ENCODE results near the gene ADAP1.

ADAP1 gene

DNA sequence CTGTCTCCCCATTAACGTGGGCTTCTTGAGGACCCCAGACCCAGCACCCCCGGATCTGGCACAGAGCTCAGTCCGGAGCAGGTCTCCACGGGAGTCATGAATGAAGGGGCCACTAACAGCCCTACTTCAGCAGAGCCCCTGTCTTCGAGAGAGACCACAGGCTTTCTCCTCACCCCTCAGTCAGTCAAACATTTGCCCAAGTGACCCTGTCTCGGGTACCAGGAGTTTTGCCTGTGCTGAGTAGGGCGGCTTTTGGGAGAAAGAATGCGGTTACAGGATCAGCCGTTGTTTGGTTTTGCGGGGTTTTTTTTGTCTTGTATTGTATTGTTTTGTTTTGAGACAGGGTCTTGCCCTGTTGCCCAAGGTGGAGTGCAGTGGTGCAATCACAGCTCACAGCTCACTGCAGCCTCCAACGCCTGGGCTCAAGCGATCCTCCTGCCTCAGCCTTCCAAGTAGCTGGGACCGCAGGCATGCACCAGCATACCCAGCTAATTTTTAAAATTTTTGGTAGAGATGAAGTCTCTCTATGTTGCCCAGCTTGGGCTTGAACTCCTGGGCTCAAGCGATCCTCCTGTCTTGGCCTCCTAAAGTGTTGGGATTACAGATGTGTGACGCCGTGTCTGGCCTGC is 16.5 kb downstream of the ADAP1 start:
- TF ChIP-seq, protein P1, sequence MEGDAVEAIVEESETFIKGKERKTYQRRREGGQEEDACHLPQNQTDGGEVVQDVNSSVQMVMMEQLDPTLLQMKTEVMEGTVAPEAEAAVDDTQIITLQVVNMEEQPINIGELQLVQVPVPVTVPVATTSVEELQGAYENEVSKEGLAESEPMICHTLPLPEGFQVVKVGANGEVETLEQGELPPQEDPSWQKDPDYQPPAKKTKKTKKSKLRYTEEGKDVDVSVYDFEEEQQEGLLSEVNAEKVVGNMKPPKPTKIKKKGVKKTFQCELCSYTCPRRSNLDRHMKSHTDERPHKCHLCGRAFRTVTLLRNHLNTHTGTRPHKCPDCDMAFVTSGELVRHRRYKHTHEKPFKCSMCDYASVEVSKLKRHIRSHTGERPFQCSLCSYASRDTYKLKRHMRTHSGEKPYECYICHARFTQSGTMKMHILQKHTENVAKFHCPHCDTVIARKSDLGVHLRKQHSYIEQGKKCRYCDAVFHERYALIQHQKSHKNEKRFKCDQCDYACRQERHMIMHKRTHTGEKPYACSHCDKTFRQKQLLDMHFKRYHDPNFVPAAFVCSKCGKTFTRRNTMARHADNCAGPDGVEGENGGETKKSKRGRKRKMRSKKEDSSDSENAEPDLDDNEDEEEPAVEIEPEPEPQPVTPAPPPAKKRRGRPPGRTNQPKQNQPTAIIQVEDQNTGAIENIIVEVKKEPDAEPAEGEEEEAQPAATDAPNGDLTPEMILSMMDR (conservative IDR thresholded peaks at IDR 0.05), result no peak
- no peak overlapping the region for H3K27ac ChIP-seq

DNA sequence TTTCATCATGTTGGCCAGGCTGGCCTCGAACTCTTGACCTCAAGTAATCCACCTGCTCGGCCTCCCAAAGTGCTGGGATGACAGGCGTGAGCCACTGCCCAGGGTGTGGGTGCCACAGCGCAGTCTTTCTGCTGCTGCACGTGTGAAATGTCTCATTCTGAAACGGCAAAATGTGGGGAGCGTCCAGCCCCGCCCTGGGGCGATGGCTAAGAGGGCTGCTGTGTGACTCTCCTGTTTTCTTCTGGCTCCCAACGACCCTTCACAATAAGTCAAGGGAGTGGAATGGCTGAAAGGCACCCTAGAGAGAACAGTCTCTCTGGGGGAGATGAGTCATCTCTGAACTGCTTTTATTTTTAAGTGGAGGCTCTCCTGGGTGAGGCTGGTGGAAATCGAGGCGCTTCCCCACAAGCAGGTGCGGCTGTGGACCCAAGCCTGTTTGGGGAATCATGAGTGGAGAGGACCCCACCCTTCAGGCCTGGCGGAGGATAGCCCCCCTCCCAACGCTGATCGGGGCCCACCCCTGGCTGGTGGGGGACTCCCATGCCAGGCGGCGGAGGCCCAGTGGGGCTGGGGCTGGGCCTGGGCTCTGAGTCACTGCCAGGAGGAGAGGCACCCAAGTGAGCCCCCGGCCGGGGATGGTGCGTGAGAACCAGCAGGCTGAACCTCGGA is 18.0 kb downstream of the ADAP1 start:
- TF ChIP-seq, protein P1 (conservative IDR thresholded peaks at IDR 0.05), result no peak
- H3K27ac ChIP-seq, result no peak overlapping the region

DNA sequence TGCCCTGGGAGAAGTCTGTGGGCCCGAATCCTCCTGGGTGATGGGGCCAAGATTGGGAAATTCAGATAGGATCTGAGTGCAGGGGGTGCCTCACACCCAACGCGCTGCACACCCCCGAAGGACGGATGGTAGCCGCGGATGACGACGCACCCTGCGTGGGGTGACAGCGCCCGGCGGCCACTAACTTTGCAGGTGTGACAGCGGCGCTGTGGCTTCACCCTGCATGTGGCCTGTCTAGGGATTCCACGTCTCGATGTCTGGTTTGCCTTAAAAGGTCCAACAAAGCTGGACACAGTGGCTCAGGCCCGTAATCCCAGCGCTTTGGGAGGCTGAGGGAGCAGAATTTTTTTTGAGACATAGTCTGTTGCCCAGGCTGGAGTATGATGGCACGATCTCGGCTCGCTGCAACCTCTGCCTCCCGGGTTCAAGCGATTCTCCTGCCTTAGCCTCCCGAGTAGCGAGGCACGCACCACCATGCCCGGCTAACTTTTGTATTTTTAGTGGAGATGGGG is 18.6 kb downstream of the ADAP1 start:
- TF ChIP-seq, protein P1 (conservative IDR thresholded peaks at IDR 0.05), result no peak
- H3K27ac ChIP-seq, result no peak overlapping the region

DNA sequence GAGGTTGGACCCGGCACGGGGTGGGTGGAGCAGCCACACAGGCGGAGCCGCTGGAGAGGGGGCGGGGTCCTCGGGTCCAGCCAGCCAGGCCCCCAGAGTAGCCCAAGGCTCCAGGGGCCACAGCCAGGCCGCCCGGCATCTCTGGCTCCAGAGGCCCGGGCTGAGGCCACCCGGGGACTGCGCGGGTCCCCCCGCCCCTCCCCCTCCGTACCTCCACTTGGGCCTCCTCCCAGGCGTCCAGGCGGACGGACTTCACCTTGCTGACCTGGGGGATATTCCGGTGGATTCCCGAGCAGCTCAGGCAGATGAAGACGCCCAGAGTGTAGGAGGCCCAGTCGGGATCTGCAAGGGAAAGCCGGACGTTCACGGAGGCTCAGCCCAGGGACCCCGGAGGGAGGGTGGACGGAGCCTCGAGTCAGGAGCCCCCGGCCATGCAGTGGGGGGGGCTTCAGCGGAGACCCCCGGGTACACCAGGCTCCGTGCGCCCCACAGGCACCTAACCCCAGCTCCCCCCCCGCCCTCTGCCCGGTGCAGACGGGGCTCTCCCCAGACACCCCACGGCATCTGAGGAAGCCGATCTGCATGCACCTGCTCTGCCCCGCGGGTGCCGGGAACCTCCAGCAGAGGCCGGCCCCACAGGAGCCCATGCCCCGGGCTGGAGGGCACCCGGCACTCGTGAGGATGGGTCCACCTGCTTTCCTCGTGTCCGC is 19.2 kb downstream of the ADAP1 start:
- TF ChIP-seq, protein P1 (conservative IDR thresholded peaks at IDR 0.05), result no peak
- H3K27ac ChIP-seq, result no peak overlapping the region

DNA sequence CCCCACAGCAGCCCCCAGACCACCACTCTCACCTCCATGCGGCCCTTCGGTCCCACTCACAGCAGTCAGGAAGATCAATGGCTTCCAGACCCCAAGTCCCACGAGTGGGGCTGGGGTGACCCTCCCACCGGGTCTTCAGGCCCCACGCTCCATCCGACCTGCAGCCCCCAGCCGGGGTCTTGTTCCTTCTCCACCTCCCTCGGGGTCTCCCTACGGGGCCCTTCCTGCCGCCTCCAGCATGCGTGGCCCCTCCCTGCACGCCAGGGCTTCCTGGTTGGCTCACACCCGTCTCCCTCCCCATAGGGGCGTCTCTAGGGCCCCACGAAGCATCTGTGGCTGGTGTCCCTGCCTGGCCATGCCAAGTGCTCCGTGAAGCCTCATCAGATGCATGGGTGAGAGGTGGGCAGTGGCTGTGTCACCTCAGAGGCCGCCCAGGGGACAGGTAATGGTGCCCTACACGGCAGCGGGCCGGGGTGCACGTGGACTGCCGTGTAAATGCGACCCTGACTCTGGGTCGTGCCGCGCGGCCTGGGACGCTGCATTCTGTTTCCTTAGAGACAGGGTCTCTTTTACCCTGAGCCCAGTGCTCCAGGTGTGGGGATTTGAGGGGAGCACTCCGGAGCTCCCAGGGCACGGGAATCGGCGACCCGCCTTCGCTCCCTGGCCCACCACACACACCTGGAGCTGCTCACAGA is 19.9 kb downstream of the ADAP1 start:
- no peak overlapping the region for H3K27ac ChIP-seq
- TF ChIP-seq, protein P1 (conservative IDR thresholded peaks at IDR 0.05), result no peak

DNA sequence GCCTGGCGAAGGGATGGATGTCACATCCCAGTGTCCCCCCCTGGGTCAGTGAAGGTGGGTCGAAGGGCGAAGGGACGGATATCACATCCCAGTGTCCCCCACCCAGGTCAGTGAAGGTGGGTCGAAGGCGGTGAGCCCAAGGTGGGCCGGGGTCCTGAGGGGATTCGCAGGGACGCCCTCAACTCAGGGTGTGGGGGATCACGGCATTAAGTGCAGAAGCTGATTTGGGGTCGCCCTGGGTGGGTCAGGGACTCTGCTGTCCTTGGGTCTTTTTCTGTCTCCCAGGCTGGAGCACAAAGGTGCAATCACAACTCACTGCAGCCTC is 21.9 kb downstream of the ADAP1 start:
- TF ChIP-seq, protein P1 (conservative IDR thresholded peaks at IDR 0.05), result no peak
- no peak overlapping the region for H3K27ac ChIP-seq

Data from VCaP (cell line).